HL-60/S4 (cell line): ENCODE results near the gene FEZ2.

ENCODE experiments used
- in situ Hi-C: fragments of 300-500 bp; cut with MboI; formaldehyde crosslinking; loops from 2 replicates; pipeline ENCODE4 v1.14.3; 2022; ENCODE audit warnings: low sequenced_read_pairs

Gene FEZ2

DNA sequence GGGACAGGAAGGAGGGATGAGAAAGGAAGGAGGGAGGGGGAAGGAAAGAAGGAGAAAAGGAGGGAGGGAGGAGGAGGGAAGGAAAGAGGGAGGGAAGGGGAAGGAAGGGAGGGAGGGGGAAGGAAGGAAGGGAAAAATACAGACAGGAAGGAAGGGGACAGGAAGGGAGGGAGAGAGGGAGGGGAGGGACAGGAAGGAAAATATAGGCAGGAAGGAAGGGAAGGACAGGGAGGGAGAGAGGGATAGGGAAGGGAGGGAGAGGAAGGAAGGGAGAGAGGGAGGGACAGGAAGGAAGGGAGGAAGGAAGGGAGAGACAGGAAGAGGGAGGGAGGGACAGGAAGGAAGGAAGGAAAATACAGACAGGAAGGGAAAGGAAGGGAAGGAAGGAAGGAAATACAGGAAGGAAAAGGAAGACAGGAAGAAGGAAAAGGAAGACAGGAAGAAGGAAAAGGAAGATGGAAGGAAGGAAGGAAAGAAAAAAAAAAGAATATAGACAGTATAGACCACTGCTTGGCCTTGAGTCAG, 63.6 kb downstream of the FEZ2 start:
- in situ Hi-C loops, result no loop called here

- in situ Hi-C loops, result no loop called here
Observed at GRCh38 chr2:36530983-36531354, 67.0 kb downstream of the FEZ2 start.

- in situ Hi-C loops, result no loop called here
Observed at GRCh38 chr2:36530178-36530982, 67.6 kb downstream of the FEZ2 start.

- in situ Hi-C loops, result no loop called here
Observed at GRCh38 chr2:36528766-36529392, 69.1 kb downstream of the FEZ2 start.

DNA sequence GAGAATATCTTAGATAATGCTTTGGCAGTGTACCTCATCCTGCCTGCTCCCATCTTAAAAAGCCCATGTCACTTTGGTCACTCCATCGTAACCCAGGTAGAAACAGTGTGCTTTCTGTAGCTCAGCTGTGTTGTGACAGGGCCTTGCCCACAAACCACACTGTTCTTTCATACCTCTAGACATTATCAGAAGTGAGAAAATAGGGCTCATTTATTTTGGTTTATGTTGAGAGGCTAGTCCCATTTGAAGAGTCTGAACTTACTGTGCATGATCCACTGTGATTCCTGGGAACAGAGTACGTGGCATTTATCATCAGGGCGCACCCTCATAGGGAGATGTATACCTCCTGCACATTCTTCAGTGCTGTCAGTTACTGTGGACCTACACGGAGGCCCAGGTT, 69.7 kb downstream of the FEZ2 start:
- in situ Hi-C loops, result no loop called here

DNA sequence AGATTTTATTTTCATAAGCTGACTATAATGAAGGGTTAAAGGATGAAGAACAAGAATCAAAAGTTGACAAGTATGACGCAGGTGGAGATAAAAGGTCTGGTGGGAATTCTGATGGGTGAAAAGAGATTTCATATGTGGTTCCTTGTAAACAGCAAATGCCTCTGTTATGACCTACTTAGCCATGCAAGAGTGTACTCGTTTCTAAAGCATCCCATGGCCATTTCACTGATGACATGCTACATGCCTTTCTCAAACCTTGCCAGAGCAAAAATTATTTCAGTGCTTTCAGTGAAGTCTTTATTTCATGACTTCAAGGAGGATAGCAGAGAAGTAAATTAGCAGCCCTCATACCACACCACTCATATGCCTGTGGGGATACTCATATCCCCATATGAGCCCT, 71.7 kb downstream of the FEZ2 start:
- in situ Hi-C loops, result no loop called here

GRCh38 chr2:36525245-36525644, 72.7 kb downstream of the FEZ2 start:
- in situ Hi-C loops, result no loop called here

DNA sequence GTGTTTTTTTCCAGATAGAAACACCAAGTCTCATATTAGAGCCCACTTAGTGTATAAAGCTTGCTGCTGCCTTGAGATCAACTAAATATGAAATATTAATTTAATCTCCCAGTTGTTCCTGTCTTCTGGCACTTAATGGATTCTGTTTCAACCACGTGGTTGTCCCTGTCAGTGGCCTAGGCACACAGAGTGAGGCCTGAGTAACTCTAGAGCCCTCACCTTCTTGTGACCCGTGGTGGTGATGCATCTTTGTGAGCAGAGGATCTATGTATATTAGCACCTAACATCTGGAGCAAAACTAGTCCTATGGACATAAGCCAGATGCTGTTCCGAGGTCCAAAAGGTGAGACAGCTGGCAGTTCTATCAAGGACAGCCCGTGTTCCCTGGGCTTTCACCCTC, 74.8 kb downstream of the FEZ2 start:
- in situ Hi-C loops, result no loop called here

DNA sequence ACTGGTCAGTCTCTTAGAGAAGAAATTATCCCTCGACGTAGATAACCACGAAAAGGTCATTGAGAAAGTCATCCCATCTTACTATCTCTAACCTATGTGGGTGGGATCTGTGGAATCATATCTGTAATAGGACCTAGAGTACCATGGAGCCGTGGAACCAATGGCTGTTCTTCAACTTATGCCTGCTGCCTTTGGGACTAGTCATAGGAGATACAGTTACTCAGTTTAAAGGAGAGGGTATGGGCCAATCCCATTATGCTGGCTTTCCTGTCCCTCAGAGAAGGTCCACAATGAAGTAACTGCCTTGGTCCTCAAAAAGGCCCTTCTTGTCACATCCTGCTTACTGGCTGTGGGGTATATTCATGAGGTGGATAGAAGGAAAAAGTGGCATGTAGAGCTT, 77.5 kb downstream of the FEZ2 start:
- in situ Hi-C loops, result no loop called here

- in situ Hi-C loops, result no loop called here
Observed at GRCh38 chr2:36516136-36516870, 81.7 kb downstream of the FEZ2 start.

DNA sequence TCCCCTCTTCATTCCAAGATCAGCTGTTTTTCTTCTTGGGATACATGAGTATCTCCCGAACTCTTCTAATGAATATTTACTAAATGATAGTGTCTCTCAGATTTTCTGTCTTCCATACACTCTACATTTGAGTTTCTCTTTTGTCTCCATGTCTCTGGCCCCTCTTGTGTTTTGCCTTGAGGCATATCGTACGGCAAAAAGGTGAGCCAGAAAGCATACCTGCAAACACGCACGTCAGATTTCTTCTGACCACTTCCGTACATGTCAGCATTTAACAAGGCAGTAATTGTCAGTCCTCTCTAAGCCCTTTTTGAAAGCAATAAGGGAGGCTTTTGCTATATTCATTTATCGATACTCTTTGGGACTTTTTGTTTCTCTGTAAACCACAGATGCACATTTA, 82.4 kb downstream of the FEZ2 start:
- in situ Hi-C loops, result no loop called here

GRCh38 chr2:36513661-36514060, 84.3 kb downstream of the FEZ2 start:
- in situ Hi-C loops, result no loop called here

DNA sequence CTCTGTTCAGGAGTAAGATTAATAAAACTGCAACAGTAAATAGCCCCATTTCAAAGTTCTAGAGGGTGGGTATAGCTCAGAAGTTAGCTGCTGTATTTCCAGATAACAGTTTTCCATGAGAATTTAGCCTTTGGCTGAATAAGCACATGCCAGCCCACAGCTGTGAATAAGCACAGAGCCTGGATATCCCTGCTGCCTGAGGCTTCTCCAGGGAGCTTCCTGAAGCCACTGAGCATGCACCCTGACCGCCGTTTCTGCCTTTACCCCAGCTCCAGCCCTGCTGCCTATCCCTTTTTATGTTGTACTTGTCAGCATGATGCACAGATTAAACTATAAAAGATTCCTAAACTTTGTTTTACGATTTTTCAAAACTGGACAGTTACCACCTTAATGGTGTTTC, 85.3 kb downstream of the FEZ2 start:
- in situ Hi-C loops, result no loop called here

DNA sequence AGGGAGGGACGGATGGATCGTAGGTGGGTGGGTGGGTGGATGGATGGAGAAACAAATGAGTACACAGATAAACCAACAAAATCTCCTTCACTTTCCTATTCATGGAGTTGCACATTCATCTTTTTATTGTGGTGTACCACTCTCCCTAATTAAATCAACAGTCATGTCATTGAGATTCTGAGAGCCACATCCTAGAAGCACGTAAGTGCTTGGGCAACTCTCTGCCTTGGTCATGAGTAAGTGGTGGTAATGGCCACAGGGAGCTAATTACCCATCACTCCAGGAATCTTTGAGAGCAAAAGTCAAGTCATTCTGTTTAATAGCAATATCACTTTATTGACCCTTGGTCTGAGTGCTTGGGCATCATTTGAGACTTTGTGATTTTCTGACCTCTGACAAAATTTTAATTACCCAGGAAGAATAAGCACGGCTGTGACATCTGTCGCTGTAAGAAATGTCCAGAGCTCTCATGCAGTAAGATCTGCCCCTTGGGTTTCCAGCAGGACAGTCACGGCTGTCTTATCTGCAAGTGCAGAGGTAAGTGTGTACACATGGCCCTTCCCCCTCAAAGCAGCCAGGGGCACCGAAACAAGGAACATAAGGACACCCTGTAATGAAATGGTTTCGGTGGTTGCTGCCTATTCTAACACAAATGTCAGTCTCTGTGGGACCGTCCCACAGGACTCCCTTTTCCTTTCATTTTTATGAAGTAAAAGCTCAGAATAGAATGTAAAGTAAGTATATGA, 85.9 kb downstream of the FEZ2 start:
- in situ Hi-C loops, result no loop called here

GRCh38 chr2:36509075-36509474, 88.9 kb downstream of the FEZ2 start:
- in situ Hi-C loops, result no loop called here

GRCh38 chr2:36507408-36507812, 90.6 kb downstream of the FEZ2 start:
- in situ Hi-C loops, result no loop called here
